DMS53 (cell line): ENCODE results near the gene MS4A4E.
"Not testable (repeated sequence)": the region's sequence is repeated elsewhere in the genome, so short reads cannot be mapped to it uniquely, and the experiment has no call there.

ENCODE experiments used
- DNase-seq: peaks from one replicate; lab custom pipeline; 2025; lab: John Stamatoyannopoulos, UW

Gene MS4A4E

DNA sequence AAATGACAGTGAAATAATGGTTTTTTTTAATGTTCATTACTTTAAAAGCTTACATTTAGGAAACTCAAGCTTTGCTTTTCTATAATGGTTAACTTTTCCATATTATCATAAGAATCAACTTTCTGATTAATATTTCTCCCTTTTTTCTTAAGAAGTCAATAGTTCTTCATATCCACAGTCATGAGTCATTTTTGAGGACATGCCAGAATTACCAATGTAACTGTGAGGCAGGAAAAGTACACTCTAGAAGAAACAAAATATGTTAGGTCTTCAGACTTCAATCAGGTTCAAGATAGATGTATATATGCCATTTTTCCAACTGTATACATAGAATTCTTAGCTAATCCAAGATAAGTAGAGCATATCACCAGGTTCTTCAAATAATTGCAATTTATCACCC is 70.9 kb downstream of the MS4A4E start:
- no peak for DNase-seq

DNA sequence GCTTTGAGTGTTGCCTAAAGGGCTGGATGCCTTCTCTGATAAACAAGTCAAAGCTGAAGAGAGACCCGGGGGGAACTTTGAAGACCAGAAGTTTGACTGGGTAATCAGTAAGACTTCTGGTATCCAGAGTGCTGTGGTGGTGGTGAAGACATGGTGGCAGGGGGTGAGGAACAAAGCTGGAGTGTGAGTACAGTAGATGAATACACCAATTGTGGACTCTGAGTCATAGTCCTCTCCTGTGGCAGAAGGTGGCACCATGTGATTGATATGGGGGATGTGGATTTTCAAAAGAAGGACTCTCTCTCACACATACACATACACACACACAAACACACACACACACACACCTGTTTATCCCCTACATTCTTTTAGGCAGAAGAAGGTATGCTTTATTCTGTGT is 72.4 kb downstream of the MS4A4E start:
- DNase-seq, result peak; percentile 51

DNA sequence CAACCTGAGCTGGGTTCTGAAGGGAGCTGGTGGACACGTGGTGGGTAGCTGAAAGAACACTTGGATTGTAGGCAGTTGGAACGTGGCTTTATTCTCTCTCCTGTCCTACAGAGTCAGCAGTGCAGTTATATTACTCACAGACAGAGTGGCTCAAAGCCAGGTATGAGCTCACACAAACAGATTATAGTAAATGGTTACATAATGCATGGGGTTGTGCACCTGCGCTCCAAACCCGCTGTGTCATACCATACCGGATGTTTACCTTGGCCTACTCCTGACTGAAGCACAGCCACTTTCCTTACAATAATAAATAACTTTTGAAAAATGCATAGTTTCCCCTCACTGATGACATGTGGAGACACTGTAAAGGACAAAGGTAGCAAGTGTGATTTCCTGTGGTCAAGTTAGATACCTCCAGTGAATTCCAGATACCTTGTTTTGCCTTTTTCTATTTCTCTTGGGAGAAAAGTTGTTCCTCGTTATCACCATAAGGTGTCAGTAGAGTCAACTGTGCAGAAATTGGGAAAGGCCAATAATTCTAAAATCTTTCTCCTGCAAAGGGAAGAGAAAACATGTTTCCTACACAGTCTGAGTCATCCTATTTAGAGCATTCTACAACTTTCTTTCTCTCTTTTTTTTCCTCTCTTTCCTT is 73.5 kb downstream of the MS4A4E start:
- DNase-seq, result peak; percentile 90

DNA sequence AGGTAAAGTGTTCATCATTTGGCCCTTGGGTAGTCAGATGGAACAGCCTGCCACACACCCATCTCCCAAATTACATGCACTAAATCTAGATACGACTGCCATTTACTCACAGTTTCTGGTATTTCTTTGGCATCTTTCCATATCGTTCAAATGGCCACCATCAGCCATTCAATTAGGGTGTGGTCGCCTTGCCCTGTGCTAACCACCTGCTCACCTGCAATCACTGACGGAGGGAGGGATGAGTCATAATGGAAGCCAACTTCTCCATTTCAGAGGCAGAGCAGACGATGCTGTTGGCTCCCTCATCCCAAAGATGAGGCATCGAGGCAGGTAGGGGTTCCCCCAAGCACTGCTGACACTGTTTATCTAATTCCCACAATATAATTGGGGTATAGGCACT is 74.6 kb downstream of the MS4A4E start:
- peak; percentile 45 for DNase-seq

DNA sequence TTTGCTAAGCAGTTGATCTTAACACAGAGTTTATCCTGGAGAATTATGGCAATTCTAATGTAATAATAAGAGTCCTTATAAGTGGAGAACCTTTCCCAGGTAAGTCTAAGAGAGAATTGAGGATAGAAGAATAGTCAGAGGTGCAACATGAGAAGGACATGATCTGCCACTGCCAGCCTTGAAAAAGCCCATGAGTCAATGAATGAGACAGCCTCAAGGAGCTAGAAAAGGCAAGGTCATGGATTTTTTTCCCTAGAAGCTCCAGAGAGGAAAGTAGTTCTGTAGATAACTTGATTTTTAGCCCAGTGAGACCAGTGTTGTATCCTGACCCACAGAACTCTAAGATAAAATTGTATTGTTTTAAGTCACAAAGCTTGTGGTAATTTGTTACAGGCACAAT is 77.0 kb downstream of the MS4A4E start:
- DNase-seq, result no peak

DNA sequence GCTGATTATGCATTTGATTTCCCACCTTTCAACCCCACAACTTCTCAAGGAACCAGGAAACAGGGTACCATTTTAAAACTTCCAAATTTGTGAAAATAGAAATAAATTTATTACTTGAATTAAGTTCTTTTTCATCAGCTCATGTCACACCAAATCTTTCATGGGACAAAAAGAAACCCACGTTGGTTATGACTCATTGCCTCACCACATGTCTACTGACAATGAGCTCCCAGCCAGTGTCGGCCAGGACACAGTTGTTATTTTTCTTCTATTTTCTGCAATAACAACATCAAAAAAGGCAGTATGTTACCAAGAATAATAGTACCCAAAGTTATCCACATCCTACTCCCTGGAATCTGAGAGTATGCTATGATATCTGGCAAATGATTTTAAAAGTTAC is 77.4 kb downstream of the MS4A4E start:
- peak; percentile 4 for DNase-seq

DNA sequence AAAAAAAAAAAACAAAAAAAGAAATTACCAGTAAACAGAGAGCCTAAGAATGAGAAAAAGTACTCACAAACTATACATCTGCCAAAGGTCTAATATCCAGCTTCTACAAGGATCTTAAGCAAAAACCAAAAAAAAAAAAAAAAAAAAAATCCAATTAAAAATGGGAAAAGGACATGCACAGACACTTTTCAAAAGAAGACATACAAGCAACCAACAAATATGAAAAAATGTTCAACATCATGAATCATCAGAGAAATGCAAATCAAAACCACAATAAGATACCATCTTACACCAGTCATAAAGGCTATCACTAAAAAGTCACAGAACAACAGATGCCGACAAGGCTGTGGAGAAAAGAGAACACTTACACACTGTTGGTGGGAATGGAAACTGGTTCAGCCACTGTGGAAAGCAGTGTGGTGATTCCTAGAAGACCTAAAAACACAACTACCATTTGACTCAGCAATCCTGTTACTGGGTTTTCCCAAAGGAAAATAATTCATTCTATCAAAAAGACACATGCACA is 78.3 kb downstream of the MS4A4E start:
- no peak for DNase-seq

DNA sequence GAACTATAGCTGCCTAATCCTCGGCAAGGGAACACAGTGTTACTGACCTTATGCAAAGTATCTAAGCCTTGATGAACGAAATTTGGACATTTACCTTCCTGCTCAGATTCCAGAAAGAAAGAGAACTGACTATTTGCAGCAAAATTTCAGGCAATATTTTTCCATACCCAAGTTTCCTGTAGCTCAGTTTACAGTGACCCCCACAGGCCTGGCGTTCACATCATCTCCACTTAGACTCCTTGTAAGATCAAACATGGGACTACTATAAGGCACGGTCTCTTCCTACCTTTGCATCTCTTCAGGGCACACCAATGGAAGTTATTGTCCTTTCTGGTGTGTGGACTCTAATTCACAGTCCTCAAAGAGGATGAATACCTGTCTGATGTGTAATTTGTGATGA is 81.2 kb downstream of the MS4A4E start:
- DNase-seq, result no peak

DNA sequence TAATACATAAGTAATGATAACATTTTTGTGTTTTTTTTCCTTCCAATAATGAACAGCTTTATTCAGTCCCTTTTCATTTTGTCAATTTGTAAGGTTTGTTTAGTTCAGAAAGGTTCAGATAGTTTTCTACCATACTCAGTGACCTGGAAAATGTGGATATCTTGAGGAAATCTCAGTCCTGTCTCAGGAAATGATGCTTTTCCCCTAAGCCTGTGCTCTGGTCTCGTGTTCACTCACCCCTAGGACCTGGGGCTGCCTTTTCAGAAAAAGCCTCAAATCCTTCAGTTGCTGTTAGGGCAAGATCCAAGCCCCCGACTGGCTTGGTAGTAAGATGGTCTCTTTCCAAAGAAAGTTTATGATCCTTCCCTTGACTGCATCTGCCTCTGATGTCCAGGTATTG is 81.8 kb downstream of the MS4A4E start:
- DNase-seq, result no peak

DNA sequence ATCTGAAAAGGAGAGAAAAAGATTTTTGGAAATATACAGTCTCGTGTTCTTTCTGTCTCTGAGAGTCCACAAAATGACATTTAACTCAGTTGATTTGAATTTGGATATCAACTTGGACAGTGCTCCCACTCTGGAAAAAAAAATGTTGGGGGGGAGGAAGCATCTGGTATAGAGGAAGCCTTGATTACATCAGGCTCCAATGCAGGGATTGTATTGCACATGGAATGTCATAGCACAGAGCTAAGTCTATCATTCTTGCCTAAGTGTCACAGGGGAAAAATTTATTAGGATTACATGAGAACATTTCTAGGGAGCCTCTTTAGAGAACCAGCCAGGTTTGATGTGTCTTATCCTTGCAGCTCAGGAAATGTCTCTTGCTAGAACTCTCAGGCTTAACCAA is 83.1 kb downstream of the MS4A4E start:
- no peak for DNase-seq

DNA sequence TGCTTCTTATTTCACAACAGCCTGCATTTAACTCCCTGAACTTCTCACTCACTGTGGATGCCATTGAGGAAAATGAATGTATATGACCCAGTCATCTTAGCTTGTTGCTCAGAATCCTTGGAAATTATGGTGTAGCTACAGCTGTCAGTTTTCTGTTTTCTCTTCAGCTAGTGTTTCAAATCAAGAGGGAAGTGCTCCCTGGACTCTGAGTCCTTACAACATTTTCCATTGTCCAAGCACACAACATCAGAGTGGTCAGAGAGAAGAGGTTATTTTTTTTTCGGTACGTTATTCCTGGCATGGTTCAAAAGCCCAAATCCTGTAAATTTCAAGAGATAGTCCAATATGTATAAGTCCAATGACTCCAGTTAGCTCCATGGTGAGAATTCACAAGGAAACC is 83.7 kb downstream of the MS4A4E start:
- DNase-seq, result peak; percentile 29

DNA sequence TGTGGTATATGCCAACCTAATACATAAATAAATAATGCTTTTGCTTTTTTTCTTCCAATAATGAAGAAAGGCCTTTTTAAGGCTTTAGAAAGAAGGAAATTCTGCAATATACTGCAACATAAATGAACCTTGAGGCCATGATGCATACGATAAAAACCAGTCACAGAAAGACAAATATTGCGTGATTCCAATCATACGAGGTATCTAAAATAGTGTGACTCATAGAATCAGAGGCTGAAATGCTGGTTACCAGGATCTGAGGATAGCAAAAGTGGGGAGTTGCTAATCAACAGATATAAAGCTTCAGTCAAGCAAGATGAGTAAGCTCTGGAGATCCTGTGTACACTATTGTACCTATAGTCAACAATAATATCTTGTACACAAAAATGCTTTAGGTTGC is 84.3 kb downstream of the MS4A4E start:
- peak; percentile 79 for DNase-seq

DNA sequence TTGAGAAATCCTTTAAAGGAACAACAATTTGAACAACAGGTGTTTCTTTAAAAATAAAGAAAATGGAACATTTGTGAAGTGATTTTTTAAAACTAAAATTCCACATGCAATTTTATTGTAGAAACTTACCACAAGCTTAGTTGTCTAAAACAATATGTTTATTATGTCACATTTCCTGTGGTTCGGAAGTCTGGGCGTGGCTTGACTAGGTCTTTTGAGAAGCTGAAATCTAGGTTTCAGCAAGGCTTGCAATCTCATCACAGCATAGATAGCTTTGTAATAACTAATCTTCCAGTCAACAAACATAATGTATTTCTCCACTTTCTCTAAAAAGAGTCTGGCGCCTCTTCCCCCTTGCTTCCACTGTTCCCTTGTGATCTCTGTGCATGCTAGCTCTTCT is 87.0 kb downstream of the MS4A4E start:
- no peak for DNase-seq

DNA sequence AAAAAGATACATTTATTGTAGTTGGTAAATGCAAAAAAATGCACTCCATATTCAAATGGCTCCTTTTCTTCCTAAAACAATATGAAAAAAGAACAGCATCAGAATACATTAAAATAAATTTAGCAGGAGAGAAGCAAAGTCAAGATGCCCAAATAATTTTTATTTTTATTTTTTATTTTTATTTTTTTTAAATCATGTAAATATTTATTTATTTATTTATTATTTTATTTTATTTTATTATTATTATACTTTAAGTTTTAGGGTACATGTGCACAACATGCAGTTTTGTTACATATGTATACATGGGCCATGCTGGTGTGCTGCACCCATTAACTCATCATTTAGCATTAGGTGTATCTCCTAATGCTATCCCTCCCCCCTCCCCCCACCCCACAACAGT is 90.2 kb downstream of the MS4A4E start:
- DNase-seq, result not testable (repeated sequence)

DNA sequence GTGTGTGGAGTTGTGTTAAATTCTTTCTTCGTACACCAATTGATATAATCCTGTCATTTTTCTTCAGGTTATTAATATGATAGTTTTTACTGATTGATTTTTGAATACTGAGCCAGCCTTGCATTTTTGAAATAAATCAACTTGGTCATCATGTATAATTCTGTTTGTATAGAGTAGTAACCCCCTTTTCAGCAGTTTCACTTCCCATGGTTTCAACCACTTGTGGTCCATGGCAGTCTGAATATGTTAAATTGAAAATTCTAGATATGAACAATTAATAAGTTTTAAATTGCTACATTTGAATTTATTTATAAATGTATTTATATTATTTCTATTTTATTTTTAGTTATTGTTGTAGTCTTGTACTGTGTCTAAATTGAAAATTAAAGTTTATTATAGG is 92.7 kb downstream of the MS4A4E start:
- no peak for DNase-seq
